ENCODE results near the gene CXCL16. TPM values are rescaled to one million over a fixed set of nuclear protein-coding genes. Genes with fewer than 3 reads are reported as not detected.

Gene CXCL16
- total and polyA plus RNA-seq, 2 of the 13 experiments (the other 11 are each of a cell fraction or from before 2014, with no cell fraction given), result 9.4 to 101 TPM

DNA sequence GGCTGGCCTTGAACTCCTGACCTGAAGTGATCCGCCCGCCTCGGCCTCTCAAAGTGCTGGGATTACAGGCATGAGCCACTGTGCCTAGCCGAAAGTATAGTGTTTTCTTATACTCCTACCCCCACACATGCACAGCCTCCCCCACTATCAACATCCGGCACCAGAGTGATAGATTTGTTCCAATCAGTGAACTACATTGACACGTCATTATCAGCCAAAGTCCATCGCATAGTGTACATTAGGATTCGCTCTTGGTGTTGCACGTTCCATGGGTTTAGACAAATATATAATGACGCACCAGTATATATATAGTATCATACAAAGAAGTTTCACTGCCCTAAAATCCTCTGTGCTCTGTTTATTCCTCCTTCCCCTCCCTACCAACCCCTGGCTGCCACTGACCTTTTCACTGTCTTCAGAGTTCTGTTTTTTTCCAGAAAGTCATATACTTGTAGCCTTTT is 20.1 kb upstream of the CXCL16 start (continued):
- TF ChIP-seq GATA4 (IDR thresholded peaks at IDR 0.05; ENCODE audit: borderline replicate concordance, low read depth) (peak; percentile 77; the same call in 1 of the 2 replicates), ZNF207 (IDR thresholded peaks at IDR 0.05; ENCODE audit: borderline replicate concordance) (no peak), ZNF446 (CRISPR knock-in tag; IDR thresholded peaks at IDR 0.05) (no peak), ZNF703 (CRISPR knock-in tag; IDR thresholded peaks at IDR 0.05; ENCODE audit: borderline replicate concordance) (no peak), ZFP62 (CRISPR knock-in tag; IDR thresholded peaks at IDR 0.05) (no peak), ZNF747 (CRISPR knock-in tag; IDR thresholded peaks at IDR 0.05; ENCODE audit: borderline replicate concordance) (no peak; the same call in 1 of the 2 replicates), ZSCAN30 (CRISPR knock-in tag; IDR thresholded peaks at IDR 0.05) (no peak), DRAP1 (CRISPR knock-in tag; IDR thresholded peaks at IDR 0.05) (peak; percentile 82), ZFP90 (CRISPR knock-in tag; IDR thresholded peaks at IDR 0.05; ENCODE audit: borderline replicate concordance) (peak; percentile 63; the same call in 1 of the 2 replicates), ZNF143 (CRISPR knock-in tag; IDR thresholded peaks at IDR 0.05) (no peak), ZNF777 (CRISPR knock-in tag; IDR thresholded peaks at IDR 0.05) (no peak), ZNF292 (CRISPR knock-in tag; IDR thresholded peaks at IDR 0.05; ENCODE audit: borderline replicate concordance, low read depth) (peak; percentile 19), UBTF (CRISPR knock-in tag; IDR thresholded peaks at IDR 0.05) (peak; percentile 46; the same call in 1 of the 2 replicates), NFE2 (CRISPR knock-in tag; IDR thresholded peaks at IDR 0.05) (no peak), ZNF550 (CRISPR knock-in tag; IDR thresholded peaks at IDR 0.05; ENCODE audit: borderline replicate concordance) (no peak), ZNF558 (CRISPR knock-in tag; IDR thresholded peaks at IDR 0.05; ENCODE audit: borderline replicate concordance) (no peak), ZNF367 (CRISPR knock-in tag; IDR thresholded peaks at IDR 0.05; ENCODE audit: borderline replicate concordance) (no peak), ZSCAN12 (CRISPR knock-in tag; IDR thresholded peaks at IDR 0.05) (no peak), GATAD2A (CRISPR knock-in tag; IDR thresholded peaks at IDR 0.05) (peak; percentile 94), TOPORS (CRISPR knock-in tag; IDR thresholded peaks at IDR 0.05) (no peak)
- TF ChIP-seq, protein P1, sequence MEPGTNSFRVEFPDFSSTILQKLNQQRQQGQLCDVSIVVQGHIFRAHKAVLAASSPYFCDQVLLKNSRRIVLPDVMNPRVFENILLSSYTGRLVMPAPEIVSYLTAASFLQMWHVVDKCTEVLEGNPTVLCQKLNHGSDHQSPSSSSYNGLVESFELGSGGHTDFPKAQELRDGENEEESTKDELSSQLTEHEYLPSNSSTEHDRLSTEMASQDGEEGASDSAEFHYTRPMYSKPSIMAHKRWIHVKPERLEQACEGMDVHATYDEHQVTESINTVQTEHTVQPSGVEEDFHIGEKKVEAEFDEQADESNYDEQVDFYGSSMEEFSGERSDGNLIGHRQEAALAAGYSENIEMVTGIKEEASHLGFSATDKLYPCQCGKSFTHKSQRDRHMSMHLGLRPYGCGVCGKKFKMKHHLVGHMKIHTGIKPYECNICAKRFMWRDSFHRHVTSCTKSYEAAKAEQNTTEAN (CRISPR knock-in tag; conservative IDR thresholded peaks at IDR 0.05), result peak; percentile 59; the same call in 1 of the 2 replicates
- TF ChIP-seq, protein P2, sequence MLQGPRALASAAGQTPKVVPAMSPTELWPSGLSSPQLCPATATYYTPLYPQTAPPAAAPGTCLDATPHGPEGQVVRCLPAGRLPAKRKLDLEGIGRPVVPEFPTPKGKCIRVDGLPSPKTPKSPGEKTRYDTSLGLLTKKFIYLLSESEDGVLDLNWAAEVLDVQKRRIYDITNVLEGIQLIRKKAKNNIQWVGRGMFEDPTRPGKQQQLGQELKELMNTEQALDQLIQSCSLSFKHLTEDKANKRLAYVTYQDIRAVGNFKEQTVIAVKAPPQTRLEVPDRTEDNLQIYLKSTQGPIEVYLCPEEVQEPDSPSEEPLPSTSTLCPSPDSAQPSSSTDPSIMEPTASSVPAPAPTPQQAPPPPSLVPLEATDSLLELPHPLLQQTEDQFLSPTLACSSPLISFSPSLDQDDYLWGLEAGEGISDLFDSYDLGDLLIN (CRISPR knock-in tag; IDR thresholded peaks at IDR 0.05; ENCODE audit: borderline replicate concordance), result no peak
- TF ChIP-seq, protein P3, sequence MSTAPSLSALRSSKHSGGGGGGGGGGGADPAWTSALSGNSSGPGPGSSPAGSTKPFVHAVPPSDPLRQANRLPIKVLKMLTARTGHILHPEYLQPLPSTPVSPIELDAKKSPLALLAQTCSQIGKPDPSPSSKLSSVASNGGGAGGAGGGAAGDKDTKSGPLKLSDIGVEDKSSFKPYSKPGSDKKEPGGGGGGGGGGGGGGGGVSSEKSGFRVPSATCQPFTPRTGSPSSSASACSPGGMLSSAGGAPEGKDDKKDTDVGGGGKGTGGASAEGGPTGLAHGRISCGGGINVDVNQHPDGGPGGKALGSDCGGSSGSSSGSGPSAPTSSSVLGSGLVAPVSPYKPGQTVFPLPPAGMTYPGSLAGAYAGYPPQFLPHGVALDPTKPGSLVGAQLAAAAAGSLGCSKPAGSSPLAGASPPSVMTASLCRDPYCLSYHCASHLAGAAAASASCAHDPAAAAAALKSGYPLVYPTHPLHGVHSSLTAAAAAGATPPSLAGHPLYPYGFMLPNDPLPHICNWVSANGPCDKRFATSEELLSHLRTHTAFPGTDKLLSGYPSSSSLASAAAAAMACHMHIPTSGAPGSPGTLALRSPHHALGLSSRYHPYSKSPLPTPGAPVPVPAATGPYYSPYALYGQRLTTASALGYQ (CRISPR knock-in tag; IDR thresholded peaks at IDR 0.05), result peak; percentile 78; the same call in 1 of the 2 replicates
- TF ChIP-seq, protein P4, sequence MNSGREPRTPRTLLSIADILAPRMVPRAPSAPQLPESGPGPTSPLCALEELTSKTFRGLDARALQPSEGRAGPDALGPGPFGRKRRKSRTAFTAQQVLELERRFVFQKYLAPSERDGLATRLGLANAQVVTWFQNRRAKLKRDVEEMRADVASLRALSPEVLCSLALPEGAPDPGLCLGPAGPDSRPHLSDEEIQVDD (CRISPR knock-in tag; IDR thresholded peaks at IDR 0.05; ENCODE audit: borderline replicate concordance), result no peak

Data from HepG2 (cell line).